ENCODE results near the gene DIPK1C.

- TF ChIP-seq EGR1 (IDR thresholded peaks at IDR 0.05; ENCODE audit: low read depth) (no peak), CTCF (IDR thresholded peaks at IDR 0.05 in 2 of 3, conservative IDR thresholded peaks at IDR 0.05 in 1 of 3; ENCODE audit: borderline replicate concordance in 1 of 3, insufficient read depth in 1 of 3, low read depth in 2 of 3, low read length in 2 of 3) (no peak)
These were observed 20.8 kb downstream of the DIPK1C start for GRCh38 chr18:74436158-74436769.
